Measurements from ENCODE around the gene C19orf81. TPM values are rescaled to one million over a fixed set of nuclear protein-coding genes. Genes with fewer than 3 reads are reported as not detected.

Gene C19orf81
- total RNA-seq, 1 donor from 2014 or later = 7.9 TPM

GRCh38 chr19:50636317-50637085 lies 12.7 kb upstream of the C19orf81 start:
- Mint-ChIP-seq H3K27me3 (ENCODE audit: low read depth) (peaks cover 56% of the 10 kb centered on the region), H3K36me3 (ENCODE audit: low read depth) (peaks cover 4% of the 10 kb centered on the region), H3K4me1 (peaks cover 6% of the 10 kb centered on the region), H3K4me3 (peak overlapping the region; percentile 23), H3K9me3 (peaks cover 7% of the 10 kb centered on the region), H3K27ac (ENCODE audit: unreplicated experiment) (no peak overlapping the region)
- TF ChIP-seq, protein P1, sequence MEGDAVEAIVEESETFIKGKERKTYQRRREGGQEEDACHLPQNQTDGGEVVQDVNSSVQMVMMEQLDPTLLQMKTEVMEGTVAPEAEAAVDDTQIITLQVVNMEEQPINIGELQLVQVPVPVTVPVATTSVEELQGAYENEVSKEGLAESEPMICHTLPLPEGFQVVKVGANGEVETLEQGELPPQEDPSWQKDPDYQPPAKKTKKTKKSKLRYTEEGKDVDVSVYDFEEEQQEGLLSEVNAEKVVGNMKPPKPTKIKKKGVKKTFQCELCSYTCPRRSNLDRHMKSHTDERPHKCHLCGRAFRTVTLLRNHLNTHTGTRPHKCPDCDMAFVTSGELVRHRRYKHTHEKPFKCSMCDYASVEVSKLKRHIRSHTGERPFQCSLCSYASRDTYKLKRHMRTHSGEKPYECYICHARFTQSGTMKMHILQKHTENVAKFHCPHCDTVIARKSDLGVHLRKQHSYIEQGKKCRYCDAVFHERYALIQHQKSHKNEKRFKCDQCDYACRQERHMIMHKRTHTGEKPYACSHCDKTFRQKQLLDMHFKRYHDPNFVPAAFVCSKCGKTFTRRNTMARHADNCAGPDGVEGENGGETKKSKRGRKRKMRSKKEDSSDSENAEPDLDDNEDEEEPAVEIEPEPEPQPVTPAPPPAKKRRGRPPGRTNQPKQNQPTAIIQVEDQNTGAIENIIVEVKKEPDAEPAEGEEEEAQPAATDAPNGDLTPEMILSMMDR (conservative IDR thresholded peaks at IDR 0.05) = no peak
- DNase-seq (ENCODE audit: low read depth, low spot score) = no peak

GRCh38 chr19:50638600-50638999 lies 10.6 kb upstream of the C19orf81 start:
- peaks cover 2% of the 10 kb centered on the region for H3K36me3 Mint-ChIP-seq (ENCODE audit: low read depth)
- no peak overlapping the region for H3K27ac Mint-ChIP-seq (ENCODE audit: unreplicated experiment)
- peaks cover 3% of the 10 kb centered on the region for H3K9me3 Mint-ChIP-seq
- H3K4me1 Mint-ChIP-seq = peaks cover 6% of the 10 kb centered on the region
- TF ChIP-seq, protein P1 (conservative IDR thresholded peaks at IDR 0.05) = no peak
- H3K4me3 Mint-ChIP-seq = peak overlapping the region; percentile 96
- peaks cover 59% of the 10 kb centered on the region for H3K27me3 Mint-ChIP-seq (ENCODE audit: low read depth)
- DNase-seq (ENCODE audit: low read depth, low spot score) = no peak

DNA sequence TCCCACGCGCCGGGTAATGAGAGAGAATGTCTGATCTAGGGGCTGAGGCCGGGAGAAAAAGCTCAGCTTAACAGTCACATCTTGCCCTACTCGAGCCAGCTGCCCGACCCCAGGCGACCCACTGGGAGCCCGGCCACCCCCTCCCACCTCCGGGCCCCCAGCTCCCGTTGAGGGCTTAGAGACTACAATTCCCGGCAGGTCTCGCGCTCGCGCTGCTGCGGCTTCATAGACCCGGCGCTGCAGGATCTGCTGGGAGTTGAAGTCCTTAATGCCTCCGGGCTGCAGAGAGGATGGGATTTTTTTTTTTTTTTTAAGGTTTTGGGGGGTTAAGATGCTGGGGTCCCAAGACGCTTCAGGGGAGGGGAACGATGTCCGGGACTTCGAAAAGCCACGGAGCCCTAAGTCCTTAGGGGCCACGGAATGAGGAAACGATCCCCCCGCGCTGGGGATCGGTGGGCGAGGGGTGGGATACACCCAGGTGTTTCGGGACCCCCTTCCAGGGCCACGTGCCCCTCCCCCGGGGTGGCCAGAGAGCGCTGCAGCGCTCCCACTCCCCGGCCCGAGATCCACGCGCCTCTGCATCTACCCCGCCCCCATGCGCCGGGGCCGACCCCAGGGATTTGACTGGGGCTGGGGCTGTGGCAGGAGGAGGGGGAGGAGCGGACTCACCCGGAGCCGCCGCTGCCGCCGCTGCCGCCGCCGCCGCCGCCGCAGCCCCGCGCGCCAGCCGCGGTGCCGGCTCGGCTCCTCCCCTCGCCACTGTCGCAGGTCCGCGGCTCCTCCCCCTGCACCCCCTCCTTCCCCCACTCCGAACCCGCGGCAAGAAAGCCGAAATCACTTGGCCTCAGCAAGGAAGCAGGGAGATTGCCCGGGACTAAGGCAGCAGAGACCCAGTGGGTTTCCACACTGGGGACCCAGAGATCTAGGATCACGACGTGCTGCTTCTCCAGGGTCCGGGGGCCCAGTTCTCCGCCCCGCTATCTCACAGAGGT lies 9.8 kb upstream of the C19orf81 start, which contains the start of gene SYT3:
SYT3 (minus strand) TSS at position 761 of the 992 bp plus-strand sequence. CDS start 2,470 bp downstream, outside the sequence.
- Mint-ChIP-seq H3K36me3 (ENCODE audit: low read depth) (no peaks in the 10 kb centered on the region), H3K27ac (ENCODE audit: unreplicated experiment) (no peak within 1 kb of the TSS), H3K9me3 (no peaks in the 10 kb centered on the region), H3K4me3 (peak within 1 kb of the TSS; percentile 96), H3K27me3 (ENCODE audit: low read depth) (peaks cover 59% of the 10 kb centered on the region), H3K4me1 (peaks cover 6% of the 10 kb centered on the region)
- peak; percentile 57 for DNase-seq (ENCODE audit: low read depth, low spot score)
- TF ChIP-seq, protein P1 (conservative IDR thresholded peaks at IDR 0.05) = no peak

- no peaks in the 10 kb centered on the region for H3K9me3 Mint-ChIP-seq
- peak overlapping the region; percentile 57 for H3K4me3 Mint-ChIP-seq
- H3K36me3 Mint-ChIP-seq (ENCODE audit: low read depth) = no peaks in the 10 kb centered on the region
- peaks cover 56% of the 10 kb centered on the region for H3K27me3 Mint-ChIP-seq (ENCODE audit: low read depth)
- H3K4me1 Mint-ChIP-seq = peaks cover 6% of the 10 kb centered on the region
- DNase-seq (ENCODE audit: low read depth, low spot score) = no peak
- no peak overlapping the region for H3K27ac Mint-ChIP-seq (ENCODE audit: unreplicated experiment)
- TF ChIP-seq, protein P1 (conservative IDR thresholded peaks at IDR 0.05) = no peak
Measured at GRCh38 chr19:50640368-50640767, 8.9 kb upstream of the C19orf81 start.

- TF ChIP-seq, protein P1 (conservative IDR thresholded peaks at IDR 0.05) = no peak
- no peak for DNase-seq (ENCODE audit: low read depth, low spot score)
- Mint-ChIP-seq H3K27ac (ENCODE audit: unreplicated experiment) (no peak overlapping the region), H3K9me3 (no peaks in the 10 kb centered on the region), H3K4me1 (no peaks in the 10 kb centered on the region), H3K4me3 (no peak overlapping the region), H3K27me3 (ENCODE audit: low read depth) (peaks cover 29% of the 10 kb centered on the region), H3K36me3 (ENCODE audit: low read depth) (no peaks in the 10 kb centered on the region)
Measured at GRCh38 chr19:50644315-50644915, 4.8 kb upstream of the C19orf81 start.

Measured in neural crest cell (in vitro differentiated cells).